Measurements from ENCODE around the gene PACRG.

Gene PACRG

GRCh38 chr6:163355426-163355991, 627.7 kb downstream of the PACRG start:
- Mint-ChIP-seq H3K4me3 (no peak overlapping the region), H3K36me3 (ENCODE audit: low read depth) (no peaks in the 10 kb centered on the region), H3K4me1 (ENCODE audit: low read depth) (no peaks in the 10 kb centered on the region), H3K27ac (no peak overlapping the region), H3K9me3 (no peaks in the 10 kb centered on the region), H3K27me3 (ENCODE audit: low read depth) (peaks cover 4% of the 10 kb centered on the region)
- no peak for DNase-seq (ENCODE audit: low spot score)

- no peaks in the 10 kb centered on the region for H3K4me1 Mint-ChIP-seq (ENCODE audit: low read depth)
- H3K27me3 Mint-ChIP-seq (ENCODE audit: low read depth): peaks cover 4% of the 10 kb centered on the region
- no peaks in the 10 kb centered on the region for H3K9me3 Mint-ChIP-seq
- no peak overlapping the region for H3K4me3 Mint-ChIP-seq
- no peak for DNase-seq (ENCODE audit: low spot score)
- H3K27ac Mint-ChIP-seq: no peak overlapping the region
- H3K36me3 Mint-ChIP-seq (ENCODE audit: low read depth): no peaks in the 10 kb centered on the region
Measured at GRCh38 chr6:163356324-163356723, 628.5 kb downstream of the PACRG start.

- Mint-ChIP-seq H3K36me3 (ENCODE audit: low read depth) (no peaks in the 10 kb centered on the region), H3K27me3 (ENCODE audit: low read depth) (peaks cover 4% of the 10 kb centered on the region), H3K9me3 (no peaks in the 10 kb centered on the region)
Measured at GRCh38 chr6:163356743-163357142, 629.0 kb downstream of the PACRG start.

GRCh38 chr6:163364641-163365040, 636.9 kb downstream of the PACRG start:
- Mint-ChIP-seq H3K27me3 (ENCODE audit: low read depth) (no peaks in the 10 kb centered on the region), H3K36me3 (ENCODE audit: low read depth) (no peaks in the 10 kb centered on the region), H3K4me1 (ENCODE audit: low read depth) (no peaks in the 10 kb centered on the region), H3K27ac (no peak overlapping the region), H3K9me3 (no peaks in the 10 kb centered on the region), H3K4me3 (no peak overlapping the region)
- DNase-seq (ENCODE audit: low spot score): no peak

More at GRCh38 chr6:163356743-163357142, 629.0 kb downstream of the PACRG start:
- Mint-ChIP-seq H3K4me1 (ENCODE audit: low read depth) (no peaks in the 10 kb centered on the region), H3K27ac (no peak overlapping the region), H3K4me3 (no peak overlapping the region)
- DNase-seq (ENCODE audit: low spot score): no peak

All from T-helper 2 cell treated with Interferon-gamma antibody and Interleukin-4, amounts not matched to agents 5 μg/mL and 100 μg/mL, for 36 hours (primary cell).